HCT116 (cell line): ENCODE data around the gene BCAR1.

Experiments
- EZH2 ChIP-seq: fragments of 200-600 bp; sonication (generic); IDR thresholded peaks from 2 replicates; pipeline ENCODE4 v1.6.1; 2017; ENCODE audit warnings: antibody characterized with exemption, mixed run types
- EZH2phosphoT487 ChIP-seq: fragments of 200-600 bp; IDR thresholded peaks from 2 replicates; pipeline ENCODE4 v1.6.1; 2018; ENCODE audit warnings: antibody characterized with exemption, borderline replicate concordance
- POLR2A ChIP-seq: IDR thresholded peaks from 2 replicates; pipeline ENCODE4 v1.7.0; 2011; ENCODE audit warnings: borderline replicate concordance; ENCODE audit not compliant: insufficient read depth, insufficient read length; ENCODE audit errors: extremely low read depth
- POLR2AphosphoS5 ChIP-seq: IDR thresholded peaks from 2 replicates; pipeline ENCODE4 v1.6.1; 2011; ENCODE audit warnings: mild to moderate bottlenecking, low read depth, low read length, moderate library complexity
- SRF ChIP-seq: IDR thresholded peaks from 2 replicates; pipeline ENCODE4 v1.6.1; 2012; ENCODE audit warnings: low read depth
- TCF7L2 ChIP-seq: IDR thresholded peaks from 2 replicates; pipeline ENCODE4 v1.7.0; 2011; ENCODE audit warnings: borderline replicate concordance, inconsistent platforms; ENCODE audit not compliant: insufficient read depth, insufficient read length; ENCODE audit errors: extremely low read depth
- ZNF274 ChIP-seq: fragments of 200-500 bp; sonication (Bioruptor generic); IDR thresholded peaks from 2 replicates; pipeline ENCODE4 v1.6.1; 2014; ENCODE audit warnings: mild to moderate bottlenecking, low read depth, low read length, inconsistent platforms
- TF ChIP-seq, protein P1 (sequence below), 3 experiments: fragments of 200-600 bp in 1 of 3; sonication (generic) in 1 of 3; IDR thresholded peaks in 2 of 3; conservative IDR thresholded peaks in 1 of 3; 2 replicates each; pipeline ENCODE4 v1.5.1; 2012 to 2017; ENCODE audit warnings: low read depth in 2 of 3, low read length in 2 of 3, antibody characterized with exemption in 1 of 3, borderline replicate concordance in 1 of 3, control low read depth in 1 of 3, mild to moderate bottlenecking in 1 of 3, mixed read lengths in 1 of 3, mixed run types in 1 of 3, moderate library complexity in 1 of 3; ENCODE audit not compliant: insufficient read depth in 1 of 3
- TF ChIP-seq, protein P2 (sequence below): IDR thresholded peaks from 2 replicates; pipeline ENCODE4 v1.6.1; 2012
- TF ChIP-seq, protein P3 (sequence below): IDR thresholded peaks from 2 replicates; pipeline ENCODE4 v1.6.1; 2012

DNA sequence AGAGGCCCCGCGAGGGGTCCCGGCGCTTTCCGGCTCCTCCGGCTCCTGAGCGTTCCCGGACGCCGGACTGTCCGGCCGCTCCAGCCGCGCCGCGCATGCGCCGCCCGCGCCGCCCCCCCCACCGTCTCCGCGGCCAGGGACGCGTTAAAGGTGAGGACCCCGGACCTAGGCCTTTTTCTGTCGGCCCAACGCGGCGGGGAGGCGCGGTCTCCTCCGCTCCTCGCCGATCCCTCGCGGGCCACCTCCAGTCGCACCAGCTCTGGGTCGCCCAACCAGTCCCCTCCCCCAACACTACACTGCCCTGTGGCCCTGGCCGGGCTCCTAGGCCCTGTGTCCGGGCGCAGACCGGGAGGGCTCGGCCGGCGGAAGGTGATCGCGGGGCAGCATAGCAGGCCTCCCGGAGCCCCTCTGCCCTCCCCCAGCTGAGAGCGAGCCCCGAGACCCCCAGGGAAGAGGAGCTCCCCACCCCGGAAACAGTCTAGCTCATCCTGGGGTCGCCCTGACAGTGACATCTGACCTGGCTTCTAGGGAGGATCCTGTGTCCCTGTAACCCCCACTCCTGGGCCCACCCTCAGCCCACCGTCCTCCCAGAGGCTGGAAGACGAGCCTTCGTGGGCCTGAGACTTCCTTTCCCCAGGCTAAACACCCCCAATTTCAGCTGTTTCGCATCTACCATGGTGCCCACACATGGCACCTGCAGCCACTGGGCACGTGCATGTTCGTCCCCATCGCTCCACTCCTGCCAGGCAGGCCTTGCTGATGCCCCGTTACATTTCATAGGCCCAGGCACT is 14.7 kb upstream of the BCAR1 start:
- TF ChIP-seq EZH2 (no peak), POLR2A (no peak), POLR2AphosphoS5 (peak; percentile 75), ZNF274 (no peak), EZH2phosphoT487 (no peak), TCF7L2 (no peak), SRF (no peak)
- TF ChIP-seq, protein P1, sequence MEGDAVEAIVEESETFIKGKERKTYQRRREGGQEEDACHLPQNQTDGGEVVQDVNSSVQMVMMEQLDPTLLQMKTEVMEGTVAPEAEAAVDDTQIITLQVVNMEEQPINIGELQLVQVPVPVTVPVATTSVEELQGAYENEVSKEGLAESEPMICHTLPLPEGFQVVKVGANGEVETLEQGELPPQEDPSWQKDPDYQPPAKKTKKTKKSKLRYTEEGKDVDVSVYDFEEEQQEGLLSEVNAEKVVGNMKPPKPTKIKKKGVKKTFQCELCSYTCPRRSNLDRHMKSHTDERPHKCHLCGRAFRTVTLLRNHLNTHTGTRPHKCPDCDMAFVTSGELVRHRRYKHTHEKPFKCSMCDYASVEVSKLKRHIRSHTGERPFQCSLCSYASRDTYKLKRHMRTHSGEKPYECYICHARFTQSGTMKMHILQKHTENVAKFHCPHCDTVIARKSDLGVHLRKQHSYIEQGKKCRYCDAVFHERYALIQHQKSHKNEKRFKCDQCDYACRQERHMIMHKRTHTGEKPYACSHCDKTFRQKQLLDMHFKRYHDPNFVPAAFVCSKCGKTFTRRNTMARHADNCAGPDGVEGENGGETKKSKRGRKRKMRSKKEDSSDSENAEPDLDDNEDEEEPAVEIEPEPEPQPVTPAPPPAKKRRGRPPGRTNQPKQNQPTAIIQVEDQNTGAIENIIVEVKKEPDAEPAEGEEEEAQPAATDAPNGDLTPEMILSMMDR (IDR thresholded peaks at IDR 0.05 in 2 of 3, conservative IDR thresholded peaks at IDR 0.05 in 1 of 3; ENCODE audit: borderline replicate concordance in 1 of 3, insufficient read depth in 1 of 3, low read depth in 2 of 3, low read length in 2 of 3): no peak
- TF ChIP-seq, protein P2, sequence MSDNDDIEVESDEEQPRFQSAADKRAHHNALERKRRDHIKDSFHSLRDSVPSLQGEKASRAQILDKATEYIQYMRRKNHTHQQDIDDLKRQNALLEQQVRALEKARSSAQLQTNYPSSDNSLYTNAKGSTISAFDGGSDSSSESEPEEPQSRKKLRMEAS: no peak
- TF ChIP-seq, protein P3, sequence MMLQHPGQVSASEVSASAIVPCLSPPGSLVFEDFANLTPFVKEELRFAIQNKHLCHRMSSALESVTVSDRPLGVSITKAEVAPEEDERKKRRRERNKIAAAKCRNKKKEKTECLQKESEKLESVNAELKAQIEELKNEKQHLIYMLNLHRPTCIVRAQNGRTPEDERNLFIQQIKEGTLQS: no peak
